GM12878 (cell line): ENCODE data around the gene BLOC1S3. TPM values are rescaled to one million over a fixed set of nuclear protein-coding genes. Genes with fewer than 3 reads are reported as not detected.

ENCODE experiments used
- ATAC-seq: fragments of 200-7000 bp; cut with Tn5 transposase; 3 replicates; pipeline ENCODE4 v1.9.1; 2020; ENCODE audit warnings: mild to moderate bottlenecking, moderate library complexity
- BruUV-seq: library from RNA; stranded (reverse); fragments of 400-500 nt; replicated peaks from 2 replicates; lab custom pipeline; 2021; lab: Mats Ljungman, UMichigan
- CTCF ChIA-PET: fragments of 300-600 bp; sonication (Branson Sonifier 250); formaldehyde crosslinking; extraction: SDS; loops from one replicate; lab custom pipeline; 2021; ENCODE audit warnings: inconsistent platforms; lab: Yijun Ruan, JAX
- POLR2A ChIA-PET: fragments of 350-600 bp; formaldehyde crosslinking; extraction: SDS; loops from one replicate; lab custom pipeline; 2021; ENCODE audit warnings: inconsistent platforms; lab: Charles Lee
- RAD21 ChIA-PET: fragments of 300-600 bp; sonication (Branson Sonifier 250); formaldehyde crosslinking; loops from one replicate; lab custom pipeline; 2023; ENCODE audit warnings: antibody characterized with exemption; ENCODE audit not compliant: unreplicated experiment; lab: Charles Lee
- SMC1A ChIA-PET: fragments of 300-600 bp; sonication (Branson Sonifier 250); formaldehyde crosslinking; loops from one replicate; lab custom pipeline; 2023; ENCODE audit not compliant: unreplicated experiment, uncharacterized antibody; lab: Charles Lee
- DNase-seq: peaks from one replicate; pipeline ENCODE4 v3.0.0-alpha.2; 2011; ENCODE audit warnings: low read depth, low spot score
- FAIRE-seq: peaks from 3 replicates; lab custom pipeline; 2011; peaks lifted over from hg19 to GRCh38; lab: Jason Lieb, UNC
- H2AFZ ChIP-seq: 2 replicates; pipeline ENCODE4 v1.6.0; 2011; ENCODE audit warnings: low read depth, low read length, control low read depth; ENCODE audit not compliant: control insufficient read depth
- H3K27ac ChIP-seq: 2 replicates; pipeline ENCODE4 v1.5.1; 2011; ENCODE audit warnings: control low read depth; ENCODE audit not compliant: control insufficient read depth, insufficient read depth
- H3K27me3 ChIP-seq, 2 experiments: replicated peaks in 1 of 2; 2 replicates each; pipeline versions ENCODE4 v1.6.0 to v1.6.1; 2011; ENCODE audit warnings: low read length in 1 of 2; ENCODE audit not compliant: control insufficient read depth in 2 of 2, insufficient read depth in 2 of 2
- H3K36me3 ChIP-seq, 2 experiments: 2 replicates each; pipeline ENCODE4 v1.5.1; 2011; ENCODE audit warnings: low read length in 1 of 2; ENCODE audit not compliant: control insufficient read depth in 2 of 2, insufficient read depth in 2 of 2
- H3K4me1 ChIP-seq: 2 replicates; pipeline ENCODE4 v1.6.1; 2011; ENCODE audit warnings: mild to moderate bottlenecking, low read length, moderate library complexity, mixed read lengths; ENCODE audit not compliant: control insufficient read depth, insufficient read depth
- H3K4me2 ChIP-seq: 2 replicates; pipeline ENCODE4 v1.6.0; 2011; ENCODE audit warnings: control low read depth; ENCODE audit not compliant: control insufficient read depth, insufficient read depth
- H3K4me3 ChIP-seq: fragments of 200-600 bp; sonication (generic); 2 replicates; pipeline ENCODE4 v1.5.1; 2016
- H3K79me2 ChIP-seq: 2 replicates; pipeline ENCODE4 v1.6.0; 2011; ENCODE audit warnings: low read length; ENCODE audit not compliant: control insufficient read depth, insufficient read depth
- H3K9ac ChIP-seq: 2 replicates; pipeline ENCODE4 v1.8.0; 2011; ENCODE audit warnings: low read length, control low read depth, mixed read lengths; ENCODE audit not compliant: control insufficient read depth, insufficient read depth
- H3K9me3 ChIP-seq: replicated peaks from 3 replicates; pipeline ENCODE4 v1.5.1; 2011; ENCODE audit warnings: mild to moderate bottlenecking, low read length; ENCODE audit not compliant: control insufficient read depth, insufficient read depth
- H4K20me1 ChIP-seq: 2 replicates; pipeline ENCODE4 v1.6.0; 2011; ENCODE audit not compliant: control insufficient read depth, insufficient read depth
- ATF7 ChIP-seq: fragments of 450-650 bp; IDR thresholded peaks from 2 replicates; pipeline ENCODE4 v1.6.1; 2016; ENCODE audit warnings: low read depth, mild to moderate bottlenecking
- CBX5 ChIP-seq: sonication (generic); IDR thresholded peaks from 2 replicates; pipeline ENCODE4 v1.6.1; 2016; ENCODE audit warnings: low read depth, moderate library complexity, mild to moderate bottlenecking, inconsistent platforms
- CHD4 ChIP-seq: fragments of 200-600 bp; sonication (generic); IDR thresholded peaks from 2 replicates; pipeline ENCODE4 v1.6.1; 2016; ENCODE audit warnings: mild to moderate bottlenecking
- GABPA ChIP-seq: IDR thresholded peaks from 2 replicates; pipeline ENCODE4 v1.6.1; 2014; ENCODE audit warnings: antibody characterized with exemption, low read depth, mild to moderate bottlenecking, inconsistent platforms
- HDAC6 ChIP-seq: fragments of 200-600 bp; sonication (generic); IDR thresholded peaks from one replicate; pipeline ENCODE4 v1.8.0; 2017; ENCODE audit warnings: antibody characterized with exemption; ENCODE audit not compliant: unreplicated experiment
- MEF2B ChIP-seq: fragments of 450-650 bp; IDR thresholded peaks from 2 replicates; pipeline ENCODE4 v1.6.1; 2018; ENCODE audit warnings: mild to moderate bottlenecking, moderate library complexity; ENCODE audit not compliant: partially characterized antibody, poor library complexity, severe bottlenecking
- NFXL1 ChIP-seq: fragments of 450-650 bp; IDR thresholded peaks from 2 replicates; pipeline ENCODE4 v1.6.1; 2017; ENCODE audit warnings: antibody characterized with exemption, mild to moderate bottlenecking, borderline replicate concordance
- POLR2A ChIP-seq: IDR thresholded peaks from 2 replicates; pipeline ENCODE4 v1.6.1; 2011; ENCODE audit warnings: low read depth, mild to moderate bottlenecking, low read length
- SREBF1 ChIP-seq: IDR thresholded peaks from 2 replicates; pipeline ENCODE4 v1.6.1; 2012; ENCODE audit warnings: mild to moderate bottlenecking, low read length
- WGBS: methylation state at CpG from one replicate; pipeline ENCODE4 v1.1.6; 2016; ENCODE audit warnings: low lambda C conversion rate; ENCODE audit not compliant: insufficient replicate concordance, insufficient coverage; ENCODE audit errors: missing lambda C conversion rate; 5-methylcytosine and 5-hydroxymethylcytosine counted together
- in situ Hi-C: fragments of 300-500 bp; cut with MboI; formaldehyde crosslinking; loops from 9 replicates; pipeline ENCODE4 v1.14.3; 2018; ENCODE audit warnings: mixed read lengths
- intact Hi-C: fragments of 100-400 bp; cut with micrococcal nuclease; formaldehyde crosslinking; loops from one replicate; pipeline ENCODE4 v1.14.2; 2022; ENCODE audit not compliant: unreplicated experiment
- polyA plus RNA-seq, 11 experiments: library from polyadenylated mRNA; depleted of rRNA in 4 of 11; unstranded in 6 of 11; stranded (reverse) in 5 of 11; fragments of >200 nt; fragmentation: Nextera tagmentation in 4 of 11; fragmentation: Illumina TruSeq in 1 of 11; extraction: Ambion mirVana in 4 of 11; extraction: Trizol in 1 of 11; gene quantifications; 1 replicate in 1 of 11; 2 replicates in 10 of 11; pipeline versions ENCODE4 v1.2.1 to v1.2.3, GENCODE V29; 2011 to 2016; ENCODE audit warnings: inconsistent platforms in 2 of 11, missing spikeins in 2 of 11, low read depth in 1 of 11
- total RNA-seq, 4 experiments: library from RNA; depleted of rRNA in 3 of 4; stranded (reverse); fragments of >200 nt in 3 of 4; fragmentation: Illumina TruSeq in 1 of 4; extraction: Trizol in 1 of 4; gene quantifications; 2 replicates each; pipeline versions ENCODE4 v1.2.1 to v1.2.3, GENCODE V29; 2013 to 2021
- TF ChIP-seq, protein P1 (sequence below): IDR thresholded peaks from 2 replicates; pipeline ENCODE4 v1.6.1; 2012; ENCODE audit warnings: low read depth, low read length, improper control_type of control experiment
- TF ChIP-seq, protein P2 (sequence below): IDR thresholded peaks from 2 replicates; pipeline ENCODE4 v1.6.1; 2011; ENCODE audit warnings: low read depth, low read length, improper control_type of control experiment, borderline replicate concordance

BLOC1S3 gene
- total and polyA plus RNA-seq, 10 of the 15 experiments (the other 5 are each of a cell fraction or from before 2014, with no cell fraction given): 3.6 to 18.3 (median 10.4) TPM

DNA sequence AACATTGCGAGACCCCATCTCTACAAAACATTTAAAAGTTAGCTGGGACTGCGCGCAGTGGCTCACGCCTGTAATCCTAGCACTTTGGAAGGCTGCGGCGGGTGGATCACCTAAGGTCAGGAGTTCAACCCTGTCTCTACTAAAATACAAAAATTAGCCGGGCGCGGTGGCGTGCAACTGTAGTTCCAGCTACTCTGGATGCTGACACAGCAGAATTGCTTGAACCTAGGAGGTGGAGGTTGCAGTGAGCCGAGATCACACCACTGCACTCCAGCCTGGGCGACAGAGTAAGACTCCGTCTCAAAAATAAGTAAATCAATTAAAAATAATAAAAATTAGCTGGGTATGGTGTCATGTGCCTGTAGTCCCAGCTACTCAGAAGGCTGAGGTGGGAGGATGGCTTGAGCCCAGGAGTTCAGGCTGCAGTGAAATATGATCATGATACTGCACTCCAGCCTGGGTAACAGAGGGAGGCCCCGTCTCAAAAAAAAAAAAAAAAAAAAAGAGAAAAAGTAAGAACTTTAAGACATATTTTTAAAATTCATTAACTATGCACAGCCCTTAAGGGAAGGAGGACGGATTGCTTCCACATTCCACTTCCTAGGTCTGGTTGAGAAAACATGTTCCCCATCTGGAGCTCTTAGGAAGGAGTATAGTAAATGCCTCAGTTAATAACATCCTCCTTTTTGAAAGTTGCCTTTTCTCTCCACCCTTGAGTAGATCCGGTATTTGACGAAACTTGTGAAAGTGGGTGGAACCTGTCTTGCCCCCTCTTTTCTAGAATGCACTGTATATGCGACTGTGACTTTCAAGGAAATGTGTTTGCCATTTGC lies 40.5 kb downstream of the BLOC1S3 start:
- RAD21 ChIA-PET: no interaction called here

DNA sequence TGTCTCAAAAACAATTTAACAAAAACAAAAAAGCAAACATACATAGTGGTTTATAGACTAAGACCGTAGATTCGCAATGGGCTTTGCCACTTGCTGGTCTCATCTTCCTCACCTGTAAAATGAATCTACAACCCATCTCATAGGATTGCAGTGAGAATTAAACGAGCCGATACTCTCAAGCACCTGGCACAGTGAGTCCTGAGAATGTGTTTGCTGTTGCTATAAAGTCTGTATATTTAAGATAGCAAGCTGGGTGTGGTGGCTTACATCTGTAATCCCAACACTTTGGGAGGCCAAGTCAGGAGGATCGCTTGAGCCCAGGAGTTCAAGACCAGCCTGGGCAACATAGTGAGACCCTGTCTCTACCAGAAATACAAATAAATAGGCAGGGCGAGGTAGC lies 44.1 kb downstream of the BLOC1S3 start:
- SMC1A ChIA-PET: no interaction called here
- intact Hi-C loops (no loop called here), in situ Hi-C loops (no loop called here)
- ATAC-seq (no peak), DNase-seq (no peak), FAIRE-seq (no peak)
- Histone ChIP-seq H3K27ac (no peak overlapping the region), H3K4me1 (no peaks in the 10 kb centered on the region), H3K36me3 (no peaks in the 10 kb centered on the region), H3K27me3 (no peaks in the 10 kb centered on the region; a peak in 1 of 4 replicates), H2AFZ (no peak overlapping the region), H3K4me3 (no peak overlapping the region), H3K9me3 (no peaks in the 10 kb centered on the region), H3K79me2 (no peaks in the 10 kb centered on the region), H3K4me2 (no peak overlapping the region), H4K20me1 (no peaks in the 10 kb centered on the region), H3K9ac (no peak overlapping the region)
- POLR2A ChIA-PET: no interaction called here
- no TSS peak for BruUV-seq
- CTCF ChIA-PET: no interaction called here
- TF ChIP-seq, protein P1, sequence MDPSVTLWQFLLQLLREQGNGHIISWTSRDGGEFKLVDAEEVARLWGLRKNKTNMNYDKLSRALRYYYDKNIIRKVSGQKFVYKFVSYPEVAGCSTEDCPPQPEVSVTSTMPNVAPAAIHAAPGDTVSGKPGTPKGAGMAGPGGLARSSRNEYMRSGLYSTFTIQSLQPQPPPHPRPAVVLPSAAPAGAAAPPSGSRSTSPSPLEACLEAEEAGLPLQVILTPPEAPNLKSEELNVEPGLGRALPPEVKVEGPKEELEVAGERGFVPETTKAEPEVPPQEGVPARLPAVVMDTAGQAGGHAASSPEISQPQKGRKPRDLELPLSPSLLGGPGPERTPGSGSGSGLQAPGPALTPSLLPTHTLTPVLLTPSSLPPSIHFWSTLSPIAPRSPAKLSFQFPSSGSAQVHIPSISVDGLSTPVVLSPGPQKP: no peak
- TF ChIP-seq NFXL1: no peak
- no peak for TF ChIP-seq POLR2A
- no peak for TF ChIP-seq SREBF1
- TF ChIP-seq CBX5: no peak
- no peak for TF ChIP-seq MEF2B
- TF ChIP-seq, protein P2, sequence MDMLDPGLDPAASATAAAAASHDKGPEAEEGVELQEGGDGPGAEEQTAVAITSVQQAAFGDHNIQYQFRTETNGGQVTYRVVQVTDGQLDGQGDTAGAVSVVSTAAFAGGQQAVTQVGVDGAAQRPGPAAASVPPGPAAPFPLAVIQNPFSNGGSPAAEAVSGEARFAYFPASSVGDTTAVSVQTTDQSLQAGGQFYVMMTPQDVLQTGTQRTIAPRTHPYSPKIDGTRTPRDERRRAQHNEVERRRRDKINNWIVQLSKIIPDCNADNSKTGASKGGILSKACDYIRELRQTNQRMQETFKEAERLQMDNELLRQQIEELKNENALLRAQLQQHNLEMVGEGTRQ: no peak
- TF ChIP-seq CHD4: no peak
- RAD21 ChIA-PET: no interaction called here
- WGBS: 56% methylated on average over 6 of the region's 6 CpGs

More for the DNA sequence above, 40.5 kb downstream of the BLOC1S3 start:
- Histone ChIP-seq H3K9ac (no peak overlapping the region), H3K4me1 (no peaks in the 10 kb centered on the region), H3K4me2 (no peak overlapping the region; the same call in 1 of the 2 replicates), H3K4me3 (no peak overlapping the region), H3K79me2 (no peaks in the 10 kb centered on the region), H3K9me3 (no peaks in the 10 kb centered on the region), H3K36me3 (no peaks in the 10 kb centered on the region), H3K27me3 (peaks cover 2 to 3% of the 10 kb centered on the region in 2 experiments), H4K20me1 (no peaks in the 10 kb centered on the region), H2AFZ (no peak overlapping the region)
- intact Hi-C loops (no loop called here), in situ Hi-C loops (no loop called here)
- no peak for FAIRE-seq
- no peak for DNase-seq
- no peak for ATAC-seq
- BruUV-seq: no TSS peak
- ChIA-PET SMC1A (interaction anchor here (0.7 kb wide), 1 partner anchor 265 kb away, joined by 4 read pairs; no protein-coding TSS in a partner anchor), CTCF (interaction anchor here (0.6 kb wide), 1 partner anchor 609 kb away, joined by 3 read pairs; no protein-coding TSS in a partner anchor), POLR2A (no interaction called here)
- TF ChIP-seq, protein P1: no peak
- TF ChIP-seq HDAC6 (no peak), GABPA (no peak), CBX5 (no peak), ATF7 (no peak)
- TF ChIP-seq, all 136 proteins: peak for 0
- no peak overlapping the region for H3K27ac ChIP-seq
- WGBS: 64% methylated on average over 18 of the region's 18 CpGs
